T-cell (primary cell): ENCODE measurements around the gene RAB6B. TPM values are rescaled to one million over a fixed set of nuclear protein-coding genes. Genes with fewer than 3 reads are reported as not detected.

Experiments
- ATAC-seq, 4 experiments: fragments of 200-7000 bp in 3 of 4; fragments of 150-1000 bp in 1 of 4; cut with Tn5 transposase; replicated peaks in 1 of 4; 1 replicate in 3 of 4; 2 replicates in 1 of 4; pipeline ENCODE4 v1.10.0; 2021; ENCODE audit warnings: moderate library complexity in 3 of 4, mild to moderate bottlenecking in 2 of 4, moderate number of reproducible peaks in 1 of 4
- CTCF ChIA-PET, 2 donors: fragments of 300-600 bp; sonication (Branson Sonifier 250); formaldehyde crosslinking; loops; one replicate each; lab custom pipeline; 2022; ENCODE audit warnings: antibody characterized with exemption in 2 of 2; lab: Charles Lee
- POLR2A ChIA-PET, 2 donors: fragments of 300-600 bp; sonication (Branson Sonifier 250); formaldehyde crosslinking; loops; one replicate each; lab custom pipeline; 2022; ENCODE audit warnings: antibody characterized with exemption in 2 of 2; lab: Charles Lee
- DNase-seq, 35 experiments: peaks; one replicate each; pipeline versions ENCODE4 v3.0.0 to v3.0.0-alpha.2; 2013 to 2023
- H3K27ac ChIP-seq: one replicate; pipeline ENCODE4 v1.5.1; 2013; ENCODE audit warnings: low read length
- H3K27me3 ChIP-seq, 2 experiments: replicated peaks in 1 of 2; 1 replicate in 1 of 2; 2 replicates in 1 of 2; pipeline versions ENCODE4 v1.6.1 to v1.7.0; 2013; ENCODE audit warnings: low read length in 1 of 2, mixed read lengths in 1 of 2; ENCODE audit not compliant: control insufficient read depth in 2 of 2, insufficient read depth in 2 of 2; ENCODE audit errors: extremely low read depth in 1 of 2
- H3K36me3 ChIP-seq, 2 donors: 1 replicate in 1 of 2; 2 replicates in 1 of 2; pipeline versions ENCODE4 v1.6.1 to v1.7.0; 2013; ENCODE audit warnings: low read length in 1 of 2; ENCODE audit not compliant: control insufficient read depth in 2 of 2, insufficient read depth in 1 of 2; ENCODE audit errors: extremely low read depth in 1 of 2
- H3K4me1 ChIP-seq, 2 experiments: 1 replicate in 1 of 2; 2 replicates in 1 of 2; pipeline versions ENCODE4 v1.6.1 to v1.7.0; 2013; ENCODE audit warnings: low read length in 2 of 2, mixed read lengths in 1 of 2; ENCODE audit not compliant: insufficient read depth in 2 of 2, control insufficient read depth in 1 of 2; ENCODE audit errors: extremely low read depth in 1 of 2
- H3K4me3 ChIP-seq, 2 donors: 1 replicate in 1 of 2; 2 replicates in 1 of 2; pipeline versions ENCODE4 v1.5.1 to v1.7.0; 2013; ENCODE audit warnings: mild to moderate bottlenecking in 2 of 2, low read length in 1 of 2, moderate library complexity in 1 of 2; ENCODE audit not compliant: control insufficient read depth in 1 of 2; ENCODE audit errors: extremely low read depth in 1 of 2
- H3K9me3 ChIP-seq: 2 replicates; pipeline ENCODE4 v1.7.0; 2013
- H3K27ac Mint-ChIP-seq, 2 donors: one replicate each; pipeline ENCODE4 v1.8.0; 2020 to 2021; ENCODE audit warnings: mild to moderate bottlenecking in 2 of 2, mixed read lengths in 2 of 2
- H3K27me3 Mint-ChIP-seq, 2 donors: one replicate each; pipeline ENCODE4 v1.8.0; 2021 to 2022; ENCODE audit warnings: mixed read lengths in 2 of 2
- H3K36me3 Mint-ChIP-seq: one replicate; pipeline ENCODE4 v1.8.0; 2021; ENCODE audit warnings: mixed read lengths
- H3K4me1 Mint-ChIP-seq, 3 donors: one replicate each; pipeline ENCODE4 v1.8.0; 2020 to 2022; ENCODE audit warnings: mixed read lengths in 3 of 3, mild to moderate bottlenecking in 1 of 3
- H3K4me3 Mint-ChIP-seq, 3 donors: one replicate each; pipeline ENCODE4 v1.8.0; 2020 to 2022; ENCODE audit warnings: mild to moderate bottlenecking in 3 of 3, mixed read lengths in 3 of 3, moderate library complexity in 3 of 3
- H3K9me3 Mint-ChIP-seq, 3 donors: one replicate each; pipeline ENCODE4 v1.8.0; 2020 to 2022; ENCODE audit warnings: mixed read lengths in 3 of 3
- WGBS: methylation state at CpG from one replicate; pipeline ENCODE4 v1.1.5; 2013; ENCODE audit warnings: missing lambda C conversion rate; ENCODE audit not compliant: insufficient coverage; 5-methylcytosine and 5-hydroxymethylcytosine counted together
- total RNA-seq, 35 experiments: library from RNA in 6 of 35; stranded (reverse) in 6 of 35; fragments of 120-200 nt in 1 of 35; gene quantifications; one replicate each; pipeline versions ENCODE4 v1.2.1 to v1.2.4 and lab custom pipeline; 2013 to 2026

Gene RAB6B
- total RNA-seq, 5 donors from 2014 or later (not counting 1 experiment from before 2014, with no cell fraction given) = 0.23 to 2.4 (median 0.76) TPM

GRCh38 chr3:133899311-133899710 is 3.6 kb upstream of the RAB6B start:
- no peaks in the 10 kb centered on the region for H3K36me3 Mint-ChIP-seq
- Histone ChIP-seq H3K27ac (no peak overlapping the region), H3K4me1 (no peaks in the 10 kb centered on the region), H3K36me3 (no peaks in the 10 kb centered on the region), H3K9me3 (no peaks in the 10 kb centered on the region), H3K27me3 (peaks cover 6 to 25% of the 10 kb centered on the region in 2 experiments), H3K4me3 (no peak overlapping the region)
- peaks cover 13 to 25% of the 10 kb centered on the region in 2 donors for H3K27me3 Mint-ChIP-seq
- DNase-seq (no peak), ATAC-seq (no peak)
- no peak overlapping the region for H3K4me3 Mint-ChIP-seq
- POLR2A ChIA-PET = no interaction called here
- H3K4me1 Mint-ChIP-seq = peaks cover 0 to 10% (median 3%) of the 10 kb centered on the region in 3 donors
- no peak overlapping the region for H3K27ac Mint-ChIP-seq
- H3K9me3 Mint-ChIP-seq = peaks cover 0 to 8% (median 4%) of the 10 kb centered on the region in 3 donors
- CTCF ChIA-PET = no interaction called here

DNA sequence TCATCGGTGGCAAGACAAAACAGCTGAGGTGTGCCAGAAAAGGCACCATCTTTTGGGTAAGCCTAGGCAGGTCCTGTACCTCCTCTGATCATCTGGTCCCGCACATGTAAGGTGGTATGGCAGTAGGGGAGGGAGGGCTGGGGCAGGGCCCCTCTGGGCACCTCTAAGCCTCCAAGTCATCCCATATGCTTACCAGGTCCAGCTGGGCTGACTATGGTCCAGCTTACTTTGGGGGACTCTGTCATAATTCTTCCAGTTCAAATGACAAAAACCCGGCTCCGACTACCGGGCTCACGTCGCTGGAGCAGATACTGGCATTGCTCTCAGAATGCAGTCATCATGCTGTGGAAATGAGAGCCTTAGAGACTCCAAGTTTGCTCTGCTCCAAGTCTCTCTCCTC is 1.9 kb upstream of the RAB6B start:
- peaks cover 26 to 42% of the 10 kb centered on the region in 2 donors for H3K27me3 Mint-ChIP-seq
- ATAC-seq = no peak
- H3K4me1 ChIP-seq = no peaks in the 10 kb centered on the region

GRCh38 chr3:133896002-133896761 is 500 bp upstream of the RAB6B start:
- peaks cover 0 to 16% (median 4%) of the 10 kb centered on the region in 3 donors for H3K4me1 Mint-ChIP-seq
- no peak overlapping the region for H3K27ac ChIP-seq
- H3K9me3 ChIP-seq = no peaks in the 10 kb centered on the region
- peaks cover 33 to 52% of the 10 kb centered on the region in 2 donors for H3K27me3 Mint-ChIP-seq
- H3K36me3 ChIP-seq = no peaks in the 10 kb centered on the region
- WGBS = 28% methylated on average over 24 of the region's 37 CpGs
- no peaks in the 10 kb centered on the region for H3K4me1 ChIP-seq
- H3K4me3 ChIP-seq = peak overlapping the region; percentile 23 to 35
- H3K36me3 Mint-ChIP-seq = no peaks in the 10 kb centered on the region
- H3K27me3 ChIP-seq = peaks cover 8 to 46% of the 10 kb centered on the region in 2 experiments
- no peak overlapping the region for H3K27ac Mint-ChIP-seq
- DNase-seq (no peak), ATAC-seq (no peak)
- CTCF ChIA-PET = no interaction called here
- H3K4me3 Mint-ChIP-seq = peak overlapping the region; percentile 36 to 62 (median 53)
- no peaks in the 10 kb centered on the region for H3K9me3 Mint-ChIP-seq
- POLR2A ChIA-PET = no interaction called here

More for the DNA sequence above, 1.9 kb upstream of the RAB6B start:
- 82% methylated on average over 7 of the region's 7 CpGs for whole genome bisulfite sequencing
- no peak for DNase-seq
- Mint-ChIP-seq H3K27ac (no peak overlapping the region), H3K9me3 (peaks cover 0 to 1% (median under 1%) of the 10 kb centered on the region in 3 donors), H3K4me3 (peak overlapping the region in 1 of 3 donors; percentile 62), H3K36me3 (no peaks in the 10 kb centered on the region), H3K4me1 (peaks cover 0 to 16% (median 4%) of the 10 kb centered on the region in 3 donors)
- ChIA-PET CTCF (no interaction called here), POLR2A (no interaction called here)
- H3K9me3 ChIP-seq = no peaks in the 10 kb centered on the region
- H3K27me3 ChIP-seq = peaks cover 8 to 40% of the 10 kb centered on the region in 2 experiments
- no peak overlapping the region for H3K27ac ChIP-seq
- H3K36me3 ChIP-seq = no peaks in the 10 kb centered on the region
- no peak overlapping the region for H3K4me3 ChIP-seq

DNA sequence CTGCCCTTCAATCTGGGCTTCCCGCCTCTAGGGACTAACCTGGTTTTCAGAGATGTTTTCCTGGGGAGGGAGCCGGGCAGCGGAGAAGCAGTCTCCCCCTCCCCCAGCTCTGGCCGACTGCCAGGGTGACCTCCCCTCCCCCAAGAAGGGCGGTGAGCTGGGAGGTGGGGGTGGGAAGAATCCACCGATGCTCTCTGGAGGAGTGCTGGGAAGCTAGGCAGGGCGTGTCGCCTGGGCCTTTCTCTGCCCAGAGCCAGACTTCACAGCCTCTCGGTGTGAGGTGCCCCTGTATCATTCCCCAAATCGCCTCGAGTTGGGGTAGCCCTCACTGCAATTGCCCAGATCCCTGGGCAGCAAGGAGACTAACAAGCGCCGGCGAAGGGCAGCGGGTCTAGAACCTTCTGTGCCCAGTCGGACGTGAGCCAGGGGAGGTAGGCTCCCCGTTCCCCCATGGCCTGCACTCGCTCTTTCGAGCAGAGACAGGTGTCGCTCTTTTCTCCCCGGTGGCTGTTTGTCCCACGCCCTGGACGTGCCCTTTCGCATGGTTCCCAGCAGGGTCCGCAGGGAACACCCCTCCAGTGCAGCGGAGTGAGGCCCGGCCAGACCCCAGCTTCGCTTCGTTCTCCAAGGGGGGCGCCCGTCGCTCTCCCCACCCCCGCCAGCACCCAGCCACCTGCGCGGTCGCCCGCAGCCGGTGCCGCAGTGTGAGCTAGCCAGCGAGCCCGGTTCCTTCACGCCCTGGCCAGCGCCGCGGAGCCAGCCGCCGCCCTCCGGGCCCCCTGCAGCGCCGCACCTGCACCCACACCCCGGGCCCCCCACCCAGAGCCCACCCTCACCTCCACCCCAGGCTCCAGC is 1.1 kb downstream of the RAB6B start:
- Histone ChIP-seq H3K27me3 (peaks cover 8 to 46% of the 10 kb centered on the region in 2 experiments), H3K4me1 (no peaks in the 10 kb centered on the region), H3K36me3 (no peaks in the 10 kb centered on the region), H3K9me3 (no peaks in the 10 kb centered on the region), H3K27ac (no peak overlapping the region), H3K4me3 (no peak overlapping the region)
- DNase-seq (no peak), ATAC-seq (no peak)
- Mint-ChIP-seq H3K36me3 (no peaks in the 10 kb centered on the region), H3K27me3 (peaks cover 35 to 58% of the 10 kb centered on the region in 2 donors), H3K4me1 (peaks cover 0 to 16% (median 4%) of the 10 kb centered on the region in 3 donors), H3K9me3 (no peaks in the 10 kb centered on the region), H3K4me3 (peak overlapping the region in 1 of 3 donors; percentile 62), H3K27ac (no peak overlapping the region)
- WGBS = 23% methylated on average over 38 of the region's 52 CpGs
- POLR2A ChIA-PET = no interaction called here
- CTCF ChIA-PET = no interaction called here

DNA sequence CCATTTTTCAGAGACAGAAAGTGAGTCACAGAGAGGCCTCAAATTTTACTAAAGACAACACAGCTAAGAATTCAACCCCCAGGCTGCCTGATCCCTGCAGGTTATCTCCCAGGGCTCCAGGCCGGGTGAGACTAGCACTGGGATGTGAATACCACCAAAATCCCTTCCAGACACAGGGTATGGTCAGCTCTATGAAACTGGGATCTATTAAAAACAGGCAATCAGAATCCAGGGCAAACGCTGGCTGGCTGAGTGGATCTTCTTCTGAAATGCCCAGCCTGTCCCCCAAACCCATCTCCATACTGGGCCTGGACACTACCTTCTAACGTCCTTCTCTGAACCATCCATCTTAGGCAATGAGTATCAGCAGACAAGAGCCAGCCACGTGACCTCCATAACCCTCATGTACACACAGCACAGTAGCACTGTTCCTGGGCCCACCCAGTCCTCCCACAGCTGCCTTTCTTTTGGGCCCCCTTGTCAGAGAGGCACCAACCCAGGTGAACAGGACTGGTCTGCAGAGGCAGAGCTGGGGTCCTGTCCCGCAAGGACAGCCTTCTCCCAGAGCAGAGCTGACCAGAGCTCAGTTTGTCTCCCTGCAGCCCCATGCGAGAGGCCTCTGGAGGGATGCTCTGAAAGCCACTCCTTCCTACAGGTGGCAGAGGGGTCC is 1.9 kb downstream of the RAB6B start:
- WGBS = 63% methylated on average over 4 of the region's 6 CpGs
- H3K9me3 Mint-ChIP-seq = no peaks in the 10 kb centered on the region
- Histone ChIP-seq H3K4me3 (no peak overlapping the region), H3K36me3 (no peaks in the 10 kb centered on the region), H3K9me3 (no peaks in the 10 kb centered on the region), H3K27me3 (peaks cover 8 to 46% of the 10 kb centered on the region in 2 experiments), H3K4me1 (no peaks in the 10 kb centered on the region), H3K27ac (no peak overlapping the region)
- no peak for DNase-seq
- H3K27me3 Mint-ChIP-seq = peaks cover 32 to 58% of the 10 kb centered on the region in 2 donors
- H3K4me3 Mint-ChIP-seq = peak overlapping the region in 1 of 3 donors; percentile 37
- POLR2A ChIA-PET = no interaction called here
- peaks cover 0 to 16% (median 4%) of the 10 kb centered on the region in 3 donors for H3K4me1 Mint-ChIP-seq
- H3K36me3 Mint-ChIP-seq = no peaks in the 10 kb centered on the region
- CTCF ChIA-PET = no interaction called here
- no peak for ATAC-seq
- H3K27ac Mint-ChIP-seq = no peak overlapping the region
